ENCODE results near the gene IRF8.
"Not testable (repeated sequence)": the region's sequence is repeated elsewhere in the genome, so short reads cannot be mapped to it uniquely, and the experiment has no call there.

The IRF8 gene

GRCh38 chr16:85940214-85940613 is 41.3 kb downstream of the IRF8 start:
- no peak for DNase-seq

DNA sequence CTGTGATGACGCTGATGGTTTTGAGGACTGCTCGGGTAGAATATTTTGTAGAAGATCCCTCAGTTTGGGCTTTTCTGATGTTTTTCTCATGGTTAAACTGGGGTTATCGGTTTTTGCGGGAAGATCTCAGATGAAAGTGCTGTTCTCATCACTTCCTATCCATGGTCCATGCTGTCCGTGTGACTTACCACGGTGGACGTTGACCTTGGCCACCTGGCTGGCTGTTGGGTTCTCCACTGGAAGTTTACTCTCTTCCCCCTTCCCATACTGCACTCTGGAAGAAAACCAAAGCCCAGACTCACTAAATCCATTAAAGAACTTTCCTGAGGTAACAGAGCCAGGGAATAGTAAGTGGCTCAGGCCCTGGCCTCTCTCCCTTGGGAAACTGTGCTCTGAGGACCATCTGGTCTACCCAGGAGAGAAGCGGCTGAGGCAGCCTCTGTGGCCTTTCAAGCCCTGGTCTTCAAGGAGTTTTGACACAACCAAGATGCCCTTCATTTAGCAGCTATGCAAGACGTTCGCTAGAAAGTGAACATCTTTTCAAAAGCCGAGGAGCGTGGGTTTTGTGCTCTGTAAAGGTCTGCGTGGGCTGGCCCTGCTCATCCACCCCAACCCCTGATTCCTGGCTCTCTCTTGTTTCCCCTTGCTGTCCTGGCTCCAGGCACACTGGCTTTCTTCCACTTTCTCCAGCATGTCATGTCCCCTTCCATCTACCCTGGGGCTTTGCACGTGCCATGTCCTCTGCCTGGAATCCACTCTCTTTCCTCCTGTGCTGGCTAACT is 43.1 kb downstream of the IRF8 start:
- no peak for DNase-seq

GRCh38 chr16:85942659-85943058 is 43.7 kb downstream of the IRF8 start:
- DNase-seq: not testable (repeated sequence)

DNA sequence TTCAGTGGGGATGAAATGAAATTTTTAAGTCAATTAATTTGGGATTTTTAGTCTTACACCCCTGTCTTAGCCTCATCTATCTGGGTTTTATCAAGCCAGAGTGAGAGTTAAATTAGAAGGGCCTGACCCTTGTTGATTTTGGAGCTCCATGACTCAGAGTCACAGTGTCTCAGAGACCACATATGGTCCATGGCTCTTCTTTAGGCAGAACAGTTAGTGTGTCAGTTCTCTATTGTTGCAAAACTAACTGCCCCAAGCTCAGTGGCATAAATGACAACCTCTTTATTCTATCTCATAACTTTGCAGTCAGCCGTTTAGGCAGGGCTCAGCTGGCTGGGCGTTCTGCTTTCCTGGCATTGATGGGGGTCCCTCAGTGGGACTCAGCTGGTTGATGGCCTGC is 44.7 kb downstream of the IRF8 start:
- no peak for DNase-seq

DNA sequence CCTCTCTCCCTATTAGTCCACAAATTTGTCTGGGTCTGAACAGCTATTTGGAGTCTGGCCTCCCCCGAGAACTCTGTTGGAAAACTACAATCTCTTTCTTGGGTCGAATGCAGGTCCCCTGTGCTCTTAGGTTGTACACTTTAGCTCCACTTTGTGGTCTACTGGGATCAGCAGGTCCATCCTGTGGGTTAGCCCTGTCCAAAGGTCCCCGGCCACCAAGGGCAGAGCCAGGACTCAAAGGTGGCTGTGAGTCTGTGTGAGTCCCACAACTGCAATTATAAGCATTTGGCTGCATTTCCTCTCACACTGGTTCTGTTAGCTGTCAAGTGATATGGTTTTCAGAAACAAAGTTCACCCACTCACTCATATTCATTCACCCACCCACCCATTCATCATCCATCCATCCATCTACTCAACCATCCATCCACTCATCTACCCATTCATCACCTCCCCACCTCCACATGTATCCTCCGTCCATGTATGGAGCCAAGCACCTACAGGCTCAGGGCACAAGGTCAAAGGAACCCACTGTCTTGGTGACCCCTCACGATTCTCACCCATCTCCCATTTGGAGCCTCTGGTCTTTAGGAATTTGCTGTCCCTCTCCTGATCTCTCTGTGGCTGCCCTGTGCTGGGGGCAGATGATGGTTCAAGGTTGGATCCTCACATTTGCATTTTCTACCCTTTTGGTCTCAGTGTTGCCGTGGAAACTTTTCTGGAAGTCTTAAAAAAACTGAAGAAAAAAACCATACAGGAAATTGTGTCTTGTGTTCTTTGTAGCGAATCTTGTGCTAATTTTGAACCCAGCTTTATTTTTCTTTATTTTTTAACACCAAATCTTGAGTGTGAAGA is 45.8 kb downstream of the IRF8 start:
- no peak for DNase-seq

DNA sequence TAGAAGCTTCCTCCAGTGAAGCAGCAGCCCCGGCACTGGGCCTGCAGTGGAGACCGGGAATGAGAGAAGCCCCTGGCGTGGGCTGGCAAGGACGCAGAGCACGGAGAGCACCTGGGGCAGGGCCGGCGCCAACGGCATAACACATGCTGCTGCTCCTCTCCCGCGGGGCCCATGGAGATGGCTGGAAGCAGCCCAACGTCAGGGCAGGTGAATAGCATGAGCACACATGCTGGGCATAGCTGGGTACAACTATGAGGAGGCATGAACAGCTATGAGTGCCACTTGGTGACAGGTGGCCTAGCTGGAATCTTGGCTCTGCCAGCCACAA is 46.4 kb downstream of the IRF8 start:
- DNase-seq: no peak

DNA sequence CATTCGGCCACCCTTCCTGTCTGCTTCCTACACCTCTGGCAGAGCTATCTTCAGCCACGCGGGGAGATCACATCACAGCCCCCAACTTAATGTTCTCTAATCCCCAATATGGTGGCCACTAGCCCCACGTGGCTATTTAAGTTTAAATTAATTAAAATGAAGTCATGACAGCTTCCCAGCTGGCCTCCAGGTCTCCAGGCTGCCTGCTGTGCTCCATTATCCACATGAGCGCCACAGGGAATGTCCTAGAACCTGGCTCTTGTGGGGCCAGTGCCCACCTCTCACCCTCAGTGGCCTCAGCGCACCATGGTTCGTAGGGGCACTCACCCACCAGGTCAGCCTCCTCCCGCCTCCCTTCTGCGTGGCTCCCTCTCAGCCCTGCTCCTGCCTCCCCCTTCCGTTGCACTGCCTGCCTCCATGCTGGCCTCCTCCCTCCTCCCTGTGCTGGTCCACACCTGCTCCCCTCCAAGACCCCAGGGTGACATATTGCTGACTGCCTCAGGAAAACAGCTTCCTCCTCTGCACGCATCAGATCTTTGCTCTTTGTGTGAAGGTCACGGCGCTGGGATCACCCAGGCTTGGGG is 47.7 kb downstream of the IRF8 start:
- no peak for DNase-seq

DNA sequence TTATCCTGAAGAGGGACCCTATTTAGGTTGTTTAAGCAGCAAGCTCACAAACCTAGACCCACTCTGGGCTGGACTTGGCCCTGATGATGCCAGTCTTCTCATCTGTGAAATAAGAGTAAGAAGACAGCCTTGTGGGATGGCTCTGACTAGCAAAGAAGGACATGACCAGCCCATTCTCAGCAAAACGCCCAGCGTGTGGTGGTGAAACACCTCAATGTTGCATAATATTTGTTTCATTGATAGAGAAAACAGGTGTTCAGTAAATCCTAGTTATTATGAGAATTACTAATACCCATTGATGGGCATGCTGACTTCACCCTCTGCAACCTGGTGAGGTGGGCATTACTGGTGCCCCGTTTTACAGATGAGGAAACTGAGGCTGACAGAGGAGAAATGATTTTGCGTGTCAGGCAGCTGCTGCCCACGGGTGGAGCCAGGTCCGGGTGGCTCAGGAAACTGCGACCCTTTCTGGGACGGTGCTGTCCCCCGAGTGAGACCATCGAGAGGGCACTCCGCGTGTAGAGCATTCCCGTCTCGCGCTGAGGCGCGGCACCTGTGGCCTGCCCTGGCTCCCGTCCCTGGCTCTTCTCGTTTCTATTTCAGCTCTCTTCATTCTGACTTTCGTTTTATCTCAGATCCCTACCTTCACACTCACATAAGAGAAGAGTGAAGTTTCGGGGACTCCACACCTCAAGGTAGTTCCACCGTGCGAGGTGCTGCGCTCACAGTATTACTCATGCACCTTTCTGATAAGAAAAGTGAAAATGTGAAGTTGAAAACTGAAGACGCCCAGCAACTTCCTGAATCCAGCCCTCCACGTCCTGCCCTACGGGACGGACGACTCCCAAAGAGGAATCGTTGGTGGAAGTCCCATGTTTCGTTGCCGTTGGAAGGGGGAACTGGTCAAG is 48.5 kb downstream of the IRF8 start:
- no peak for DNase-seq

DNA sequence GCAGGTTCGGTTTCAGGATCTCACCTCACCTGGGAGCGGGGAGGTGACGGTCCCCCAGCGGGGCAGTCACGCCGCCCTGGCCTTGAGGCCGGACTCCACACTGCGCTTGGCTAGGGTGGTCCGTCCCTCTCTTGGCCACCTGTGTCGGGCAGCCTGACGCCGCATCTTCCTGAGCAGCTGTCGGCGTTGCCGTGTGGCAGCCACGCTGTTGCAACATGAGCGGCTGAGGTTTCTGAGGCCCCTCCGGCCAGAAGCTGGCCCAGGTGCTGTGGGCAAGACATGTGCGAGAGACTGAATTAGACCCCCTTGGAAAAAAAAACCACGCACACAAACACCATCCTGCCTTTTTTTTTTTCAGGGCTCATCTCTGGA is 49.2 kb downstream of the IRF8 start:
- DNase-seq: no peak

GRCh38 chr16:85948616-85949265 is 49.8 kb downstream of the IRF8 start:
- DNase-seq: no peak

GRCh38 chr16:85950136-85950918 is 51.4 kb downstream of the IRF8 start:
- DNase-seq: no peak

DNA sequence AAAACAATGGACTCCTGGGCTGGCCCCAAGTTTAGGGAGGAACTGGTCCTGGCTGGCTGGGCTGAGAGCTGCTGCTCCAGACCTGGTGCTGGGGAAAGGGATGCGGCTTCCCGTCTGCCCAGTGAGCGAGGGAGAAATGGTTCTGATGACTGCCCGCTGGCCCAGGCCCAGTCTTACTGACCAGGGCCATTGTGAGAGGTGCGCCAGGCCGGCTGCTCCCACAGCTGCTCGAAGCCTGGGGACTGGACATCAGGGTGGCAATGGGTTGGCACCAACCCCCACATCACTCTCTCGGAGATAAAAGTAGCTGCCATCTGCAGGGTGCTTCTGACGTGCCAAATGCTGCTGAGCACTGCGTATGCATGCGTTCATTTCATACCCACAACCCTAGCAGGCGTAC is 53.2 kb downstream of the IRF8 start:
- no peak for DNase-seq

GRCh38 chr16:85952811-85953210 is 53.8 kb downstream of the IRF8 start:
- no peak for DNase-seq

GRCh38 chr16:85954927-85955519 is 56.1 kb downstream of the IRF8 start:
- DNase-seq: no peak

DNA sequence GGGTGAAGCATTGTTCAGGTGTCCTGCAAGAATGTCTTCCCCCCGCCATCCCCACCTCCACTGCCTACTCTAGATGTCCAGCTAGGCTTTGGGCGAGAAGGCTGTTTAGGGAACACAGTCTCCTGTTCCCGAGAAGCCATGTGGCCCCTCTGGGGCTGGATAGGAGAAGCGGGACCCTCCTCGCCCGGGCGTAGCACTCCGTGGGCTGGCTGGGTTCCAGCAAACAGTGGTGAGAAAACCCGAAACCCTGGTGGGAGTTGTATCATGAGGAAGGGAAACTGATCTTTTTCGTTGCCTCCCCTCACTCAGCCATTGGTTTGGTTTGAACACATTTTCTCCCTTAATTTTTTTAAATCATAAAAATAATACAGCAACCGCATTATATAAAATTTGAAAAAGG is 56.6 kb downstream of the IRF8 start:
- no peak for DNase-seq

DNA sequence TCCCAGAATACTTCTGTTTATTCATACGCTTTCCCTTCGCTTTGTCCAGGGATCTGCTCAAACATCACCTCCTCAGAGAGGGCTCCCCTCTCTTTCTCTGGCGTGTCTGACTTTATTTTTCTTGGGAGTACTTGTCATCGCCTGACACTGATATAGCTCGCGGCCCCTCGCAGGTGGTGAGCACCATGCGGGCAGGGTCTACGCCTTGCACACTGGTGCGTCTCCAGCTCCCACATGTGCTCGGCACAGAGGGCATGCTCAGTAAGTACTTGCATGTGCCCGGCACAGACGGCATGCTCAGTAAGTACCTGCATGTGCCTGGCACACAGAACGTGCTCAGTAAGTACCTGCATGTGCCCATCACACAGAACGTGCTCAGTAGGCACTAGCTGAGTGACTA is 57.5 kb downstream of the IRF8 start:
- DNase-seq: no peak

DNA sequence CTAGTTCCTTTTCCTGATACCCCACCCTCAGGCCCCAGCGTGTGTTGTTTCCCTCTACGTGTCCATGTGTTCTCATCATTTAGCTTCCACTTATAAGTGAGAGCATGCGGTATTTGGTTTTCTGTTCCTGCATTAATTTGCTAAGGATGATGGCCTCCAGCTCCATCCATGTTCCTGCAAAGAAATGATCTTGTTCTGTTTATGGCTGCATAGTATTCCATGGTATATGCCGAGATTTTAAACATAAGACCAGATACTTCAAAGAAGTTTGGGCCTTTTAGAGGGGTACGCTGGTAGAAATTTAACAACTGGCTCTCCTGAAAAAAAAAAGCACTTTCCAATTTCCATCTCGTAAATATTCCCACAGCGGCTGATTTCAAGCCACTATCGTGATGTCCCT is 59.8 kb downstream of the IRF8 start:
- no peak for DNase-seq

- no peak for DNase-seq
Observed at GRCh38 chr16:85959686-85960085, 60.7 kb downstream of the IRF8 start.

DNA sequence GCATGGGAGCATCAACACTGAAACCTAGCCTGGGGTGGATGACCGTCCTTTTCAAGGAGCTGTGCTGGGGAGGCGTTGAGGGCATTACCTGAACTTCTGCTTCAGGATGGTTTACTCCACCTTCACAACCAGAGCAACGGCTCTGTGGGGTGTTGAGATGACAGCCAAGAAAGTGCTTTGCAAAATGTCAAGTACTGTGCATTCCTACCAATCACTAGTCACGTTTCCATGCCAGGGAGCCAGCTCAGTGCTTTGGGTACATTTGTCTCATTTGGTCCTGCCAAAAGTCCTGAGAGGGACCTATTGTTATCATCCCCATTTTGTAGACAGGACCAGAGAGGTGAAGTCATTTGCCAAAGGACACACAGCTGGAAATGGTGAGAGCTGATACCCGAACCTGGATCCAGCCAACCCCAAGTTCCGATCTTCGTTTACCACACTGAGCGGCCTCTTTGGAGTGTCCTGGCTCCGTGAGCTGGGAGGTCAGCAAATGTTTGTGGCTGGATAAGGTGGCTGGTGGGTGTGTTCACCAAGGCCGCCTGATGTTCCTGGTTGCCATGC is 61.6 kb downstream of the IRF8 start:
- no peak for DNase-seq

- DNase-seq: no peak
Observed at GRCh38 chr16:85961988-85962915, 63.3 kb downstream of the IRF8 start.

Measured in NCI-H1092 treated with DMSO at 0.1 percent for 48 hours (cell line).